K562 (cell line): ENCODE results near the gene HCRT.
"Not testable (repeated sequence)": the region's sequence is repeated elsewhere in the genome, so short reads cannot be mapped to it uniquely, and the experiment has no call there.

Source experiments
- EZH2 ChIP-seq: IDR thresholded peaks from 2 replicates; pipeline ENCODE4 v1.6.1; 2012; ENCODE audit warnings: low read depth, mild to moderate bottlenecking, inconsistent platforms, low read length, borderline replicate concordance
- MXI1 ChIP-seq: IDR thresholded peaks from 2 replicates; pipeline ENCODE4 v1.6.1; 2011; ENCODE audit warnings: low read depth, mild to moderate bottlenecking, improper control_type of control experiment, low read length
- NFIC ChIP-seq: fragments of 450-650 bp; IDR thresholded peaks from 2 replicates; pipeline ENCODE4 v1.6.1; 2017; ENCODE audit warnings: mild to moderate bottlenecking, inconsistent platforms
- NFRKB ChIP-seq: fragments of 450-650 bp; IDR thresholded peaks from 2 replicates; pipeline ENCODE4 v1.6.1; 2016; ENCODE audit warnings: low read depth
- POLR2AphosphoS5 ChIP-seq: IDR thresholded peaks from 2 replicates; pipeline ENCODE4 v1.6.1; 2011; ENCODE audit warnings: mild to moderate bottlenecking, low read depth, low read length, moderate library complexity; ENCODE audit not compliant: control insufficient read depth, insufficient read depth
- SRF ChIP-seq, 2 experiments: fragments of 250-450, 450-650 bp in 1 of 2; sonication (Bioruptor Pico) in 1 of 2; sonication (generic) in 1 of 2; formaldehyde crosslinking; IDR thresholded peaks; 2 replicates each; pipeline versions ENCODE4 v1.5.0 to v1.5.1; 2020 to 2022; ENCODE audit warnings: mild to moderate bottlenecking in 1 of 2, missing genetic modification reagents in 1 of 2
- XRCC3 ChIP-seq: fragments of 450-650 bp; IDR thresholded peaks from 2 replicates; pipeline ENCODE4 v1.6.1; 2017; ENCODE audit warnings: mild to moderate bottlenecking, moderate library complexity
- TF ChIP-seq, protein P1 (sequence below), 2 experiments: fragments of 450-650 bp in 1 of 2; sonication (generic) in 1 of 2; formaldehyde crosslinking in 1 of 2; IDR thresholded peaks in 1 of 2; conservative IDR thresholded peaks in 1 of 2; 2 replicates each; pipeline versions ENCODE4 v1.6.1 to v1.8.1; 2016 to 2023; ENCODE audit warnings: mild to moderate bottlenecking in 2 of 2, moderate library complexity in 2 of 2, inconsistent platforms in 1 of 2, missing genetic modification reagents in 1 of 2
- TF ChIP-seq, protein P2 (sequence below): fragments of 450-650 bp; IDR thresholded peaks from 2 replicates; pipeline ENCODE4 v1.6.1; 2016
- TF ChIP-seq, protein P3 (sequence below), 2 experiments: fragments of 450-650 bp; formaldehyde crosslinking in 1 of 2; IDR thresholded peaks; 2 replicates each; pipeline versions ENCODE4 v1.4.0 to v1.6.1; 2014 to 2020; ENCODE audit warnings: mild to moderate bottlenecking in 2 of 2, borderline replicate concordance in 1 of 2, low read depth in 1 of 2

DNA sequence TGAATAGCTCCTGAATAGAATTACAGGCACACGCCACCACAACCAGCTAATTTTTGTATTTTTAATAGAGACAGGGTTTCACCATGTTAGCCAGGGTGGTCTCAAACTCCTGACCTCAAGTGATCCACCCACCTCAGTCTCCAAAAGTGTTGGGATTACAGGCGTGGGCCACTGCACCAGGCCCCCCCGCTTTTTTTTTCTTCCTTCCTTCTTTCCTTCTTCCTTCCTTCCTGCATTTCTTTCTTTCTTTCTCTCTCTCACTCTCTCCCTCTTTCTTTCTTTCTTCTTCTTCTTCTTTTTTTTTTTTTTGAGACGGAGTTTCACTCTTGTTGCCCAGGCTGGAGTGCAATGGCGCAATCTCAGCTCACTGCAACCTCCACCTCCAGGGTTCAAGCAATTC, 939 bp upstream of the HCRT start:
- not testable (repeated sequence) for TF ChIP-seq XRCC3; NFRKB; POLR2AphosphoS5; SRF (CRISPR knock-in tag; IDR thresholded peaks at IDR 0.05); NFIC; EZH2; MXI1
- TF ChIP-seq, protein P1, sequence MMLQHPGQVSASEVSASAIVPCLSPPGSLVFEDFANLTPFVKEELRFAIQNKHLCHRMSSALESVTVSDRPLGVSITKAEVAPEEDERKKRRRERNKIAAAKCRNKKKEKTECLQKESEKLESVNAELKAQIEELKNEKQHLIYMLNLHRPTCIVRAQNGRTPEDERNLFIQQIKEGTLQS (IDR thresholded peaks at IDR 0.05) = not testable (repeated sequence)
- TF ChIP-seq, protein P1 (CRISPR knock-in tag; conservative IDR thresholded peaks at IDR 0.05) = not testable (repeated sequence)
- TF ChIP-seq, protein P2, sequence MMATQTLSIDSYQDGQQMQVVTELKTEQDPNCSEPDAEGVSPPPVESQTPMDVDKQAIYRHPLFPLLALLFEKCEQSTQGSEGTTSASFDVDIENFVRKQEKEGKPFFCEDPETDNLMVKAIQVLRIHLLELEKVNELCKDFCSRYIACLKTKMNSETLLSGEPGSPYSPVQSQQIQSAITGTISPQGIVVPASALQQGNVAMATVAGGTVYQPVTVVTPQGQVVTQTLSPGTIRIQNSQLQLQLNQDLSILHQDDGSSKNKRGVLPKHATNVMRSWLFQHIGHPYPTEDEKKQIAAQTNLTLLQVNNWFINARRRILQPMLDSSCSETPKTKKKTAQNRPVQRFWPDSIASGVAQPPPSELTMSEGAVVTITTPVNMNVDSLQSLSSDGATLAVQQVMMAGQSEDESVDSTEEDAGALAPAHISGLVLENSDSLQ = not testable (repeated sequence)
- TF ChIP-seq, protein P3, sequence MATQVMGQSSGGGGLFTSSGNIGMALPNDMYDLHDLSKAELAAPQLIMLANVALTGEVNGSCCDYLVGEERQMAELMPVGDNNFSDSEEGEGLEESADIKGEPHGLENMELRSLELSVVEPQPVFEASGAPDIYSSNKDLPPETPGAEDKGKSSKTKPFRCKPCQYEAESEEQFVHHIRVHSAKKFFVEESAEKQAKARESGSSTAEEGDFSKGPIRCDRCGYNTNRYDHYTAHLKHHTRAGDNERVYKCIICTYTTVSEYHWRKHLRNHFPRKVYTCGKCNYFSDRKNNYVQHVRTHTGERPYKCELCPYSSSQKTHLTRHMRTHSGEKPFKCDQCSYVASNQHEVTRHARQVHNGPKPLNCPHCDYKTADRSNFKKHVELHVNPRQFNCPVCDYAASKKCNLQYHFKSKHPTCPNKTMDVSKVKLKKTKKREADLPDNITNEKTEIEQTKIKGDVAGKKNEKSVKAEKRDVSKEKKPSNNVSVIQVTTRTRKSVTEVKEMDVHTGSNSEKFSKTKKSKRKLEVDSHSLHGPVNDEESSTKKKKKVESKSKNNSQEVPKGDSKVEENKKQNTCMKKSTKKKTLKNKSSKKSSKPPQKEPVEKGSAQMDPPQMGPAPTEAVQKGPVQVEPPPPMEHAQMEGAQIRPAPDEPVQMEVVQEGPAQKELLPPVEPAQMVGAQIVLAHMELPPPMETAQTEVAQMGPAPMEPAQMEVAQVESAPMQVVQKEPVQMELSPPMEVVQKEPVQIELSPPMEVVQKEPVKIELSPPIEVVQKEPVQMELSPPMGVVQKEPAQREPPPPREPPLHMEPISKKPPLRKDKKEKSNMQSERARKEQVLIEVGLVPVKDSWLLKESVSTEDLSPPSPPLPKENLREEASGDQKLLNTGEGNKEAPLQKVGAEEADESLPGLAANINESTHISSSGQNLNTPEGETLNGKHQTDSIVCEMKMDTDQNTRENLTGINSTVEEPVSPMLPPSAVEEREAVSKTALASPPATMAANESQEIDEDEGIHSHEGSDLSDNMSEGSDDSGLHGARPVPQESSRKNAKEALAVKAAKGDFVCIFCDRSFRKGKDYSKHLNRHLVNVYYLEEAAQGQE (IDR thresholded peaks at IDR 0.05; ENCODE audit: borderline replicate concordance) = not testable (repeated sequence)
- TF ChIP-seq, protein P3 (CRISPR knock-in tag; IDR thresholded peaks at IDR 0.05; ENCODE audit: low read depth) = not testable (repeated sequence)
